NCI-H2196 (cell line): ENCODE measurements around the gene PARD6G.
"Not testable (repeated sequence)": the region's sequence is repeated elsewhere in the genome, so short reads cannot be mapped to it uniquely, and the experiment has no call there.

Experiments used
- DNase-seq: peaks from one replicate; lab custom pipeline; 2025; ENCODE audit not compliant: unreplicated experiment; lab: John Stamatoyannopoulos, UW

The PARD6G gene

GRCh38 chr18:80241919-80242777, 5.2 kb downstream of the PARD6G start:
- no peak for DNase-seq

- DNase-seq, result no peak
Measured at GRCh38 chr18:80239830-80240229, 7.5 kb downstream of the PARD6G start.

GRCh38 chr18:80238651-80239260, 8.6 kb downstream of the PARD6G start:
- no peak for DNase-seq

GRCh38 chr18:80237519-80237918, 9.8 kb downstream of the PARD6G start:
- DNase-seq, result not testable (repeated sequence)

GRCh38 chr18:80234398-80234797, 12.9 kb downstream of the PARD6G start:
- no peak for DNase-seq

- no peak for DNase-seq
Measured at GRCh38 chr18:80233899-80234298, 13.4 kb downstream of the PARD6G start.

GRCh38 chr18:80233201-80233835, 14.0 kb downstream of the PARD6G start:
- no peak for DNase-seq

GRCh38 chr18:80232710-80233109, 14.6 kb downstream of the PARD6G start:
- DNase-seq, result no peak

- no peak for DNase-seq
Measured at GRCh38 chr18:80232030-80232429, 15.3 kb downstream of the PARD6G start.

GRCh38 chr18:80231616-80232015, 15.7 kb downstream of the PARD6G start:
- DNase-seq, result no peak

GRCh38 chr18:80231151-80231550, 16.2 kb downstream of the PARD6G start:
- DNase-seq, result no peak

- DNase-seq, result no peak
Measured at GRCh38 chr18:80229766-80230745, 17.3 kb downstream of the PARD6G start.

GRCh38 chr18:80229363-80229762, 18.0 kb downstream of the PARD6G start:
- no peak for DNase-seq

- DNase-seq, result no peak
Measured at GRCh38 chr18:80228051-80228848, 19.1 kb downstream of the PARD6G start.

- no peak for DNase-seq
Measured at GRCh38 chr18:80227472-80227871, 19.8 kb downstream of the PARD6G start.

- no peak for DNase-seq
Measured at GRCh38 chr18:80225685-80226084, 21.6 kb downstream of the PARD6G start.

GRCh38 chr18:80223581-80224148, 23.6 kb downstream of the PARD6G start:
- no peak for DNase-seq

GRCh38 chr18:80219488-80219887, 27.8 kb downstream of the PARD6G start:
- not testable (repeated sequence) for DNase-seq

GRCh38 chr18:80218341-80219227, 28.7 kb downstream of the PARD6G start:
- no peak for DNase-seq
